ENCODE results near the gene HOXC10. TPM values are rescaled to one million over a fixed set of nuclear protein-coding genes. Genes with fewer than 3 reads are reported as not detected.

HOXC10 gene
- total and polyA plus RNA-seq, 9 donors, result 0.15 to 15.4 (median 2.0) TPM; not detected in 2

GRCh38 chr12:54010053-54010971 lies 25.4 kb downstream of the HOXC10 start:
- DNase-seq, result peak in 1 of 5 donors; percentile 46
- no peaks in the 10 kb centered on the region for H3K9me3 ChIP-seq
- H3K4me1 ChIP-seq (ENCODE audit: insufficient read depth), result peaks cover 2% of the 10 kb centered on the region
- no peak overlapping the region for H3K4me3 ChIP-seq
- H3K36me3 ChIP-seq, result no peaks in the 10 kb centered on the region
- intact Hi-C loops (cut with DNase I), result no loop called here
- H3K27ac ChIP-seq, result peak overlapping the region in 1 of 2 donors; percentile 74
- TF ChIP-seq CTCF (IDR thresholded peaks at IDR 0.05) (no peak), POLR2A (IDR thresholded peaks at IDR 0.05) (no peak), EP300 (IDR thresholded peaks at IDR 0.05) (no peak)
- no peaks in the 10 kb centered on the region for H3K27me3 ChIP-seq
- 71 to 80% (median 71%) methylated on average over 10 of the region's 10 CpGs for WGBS, 3 donors

GRCh38 chr12:54010972-54011664 lies 26.2 kb downstream of the HOXC10 start:
- DNase-seq, result no peak
- WGBS, 3 donors, result 52 to 56% (median 53%) methylated on average over 17 of the region's 17 CpGs
- H3K4me3 ChIP-seq, result no peak overlapping the region
- H3K27ac ChIP-seq, result peak overlapping the region in 1 of 2 donors; percentile 74
- TF ChIP-seq EP300 (IDR thresholded peaks at IDR 0.05) (no peak), POLR2A (IDR thresholded peaks at IDR 0.05) (no peak), CTCF (IDR thresholded peaks at IDR 0.05) (no peak)
- intact Hi-C loops (cut with DNase I), result no loop called here
- no peaks in the 10 kb centered on the region for H3K36me3 ChIP-seq
- no peaks in the 10 kb centered on the region for H3K27me3 ChIP-seq
- no peaks in the 10 kb centered on the region for H3K9me3 ChIP-seq
- H3K4me1 ChIP-seq (ENCODE audit: insufficient read depth), result peaks cover 2% of the 10 kb centered on the region

GRCh38 chr12:54011665-54012532 lies 27.0 kb downstream of the HOXC10 start:
- TF ChIP-seq POLR2A (IDR thresholded peaks at IDR 0.05) (no peak), EP300 (IDR thresholded peaks at IDR 0.05) (no peak), CTCF (IDR thresholded peaks at IDR 0.05) (no peak)
- intact Hi-C loops (cut with DNase I), result no loop called here
- Histone ChIP-seq H3K4me1 (ENCODE audit: insufficient read depth) (no peaks in the 10 kb centered on the region), H3K36me3 (no peaks in the 10 kb centered on the region), H3K9me3 (no peaks in the 10 kb centered on the region), H3K27me3 (no peaks in the 10 kb centered on the region), H3K27ac (peak overlapping the region in 1 of 2 donors; percentile 74), H3K4me3 (no peak overlapping the region)
- DNase-seq, result no peak
- 80 to 83% (median 83%) methylated on average over 14 of the region's 14 CpGs for WGBS, 3 donors

Data from ovary (tissue), 9 donors.